ENCODE data around the gene ST8SIA5. TPM values are rescaled to one million over a fixed set of nuclear protein-coding genes. Genes with fewer than 3 reads are reported as not detected.

Gene ST8SIA5
- total RNA-seq, 1 donor from 2014 or later: 0.79 TPM

- Mint-ChIP-seq H3K27me3 (ENCODE audit: low read depth) (peaks cover 4% of the 10 kb centered on the region), H3K27ac (ENCODE audit: unreplicated experiment) (no peak overlapping the region), H3K4me3 (no peak overlapping the region), H3K9me3 (peaks cover 9% of the 10 kb centered on the region), H3K36me3 (ENCODE audit: low read depth) (peaks cover 5% of the 10 kb centered on the region), H3K4me1 (no peaks in the 10 kb centered on the region)
- TF ChIP-seq CTCF (conservative IDR thresholded peaks at IDR 0.05): no peak
- no peak for DNase-seq (ENCODE audit: low read depth, low spot score)
Observed at GRCh38 chr18:46732801-46733200, 24.1 kb downstream of the ST8SIA5 start.

GRCh38 chr18:46732201-46732600, 24.7 kb downstream of the ST8SIA5 start:
- no peak overlapping the region for H3K4me3 Mint-ChIP-seq
- DNase-seq (ENCODE audit: low read depth, low spot score): no peak
- peaks cover 9% of the 10 kb centered on the region for H3K9me3 Mint-ChIP-seq

GRCh38 chr18:46731316-46731715, 25.5 kb downstream of the ST8SIA5 start:
- Mint-ChIP-seq H3K27me3 (ENCODE audit: low read depth) (peaks cover 3% of the 10 kb centered on the region), H3K4me3 (no peak overlapping the region), H3K27ac (ENCODE audit: unreplicated experiment) (no peak overlapping the region), H3K9me3 (peaks cover 9% of the 10 kb centered on the region), H3K36me3 (ENCODE audit: low read depth) (peaks cover 5% of the 10 kb centered on the region), H3K4me1 (no peaks in the 10 kb centered on the region)
- DNase-seq (ENCODE audit: low read depth, low spot score): no peak
- no peak for TF ChIP-seq CTCF (conservative IDR thresholded peaks at IDR 0.05)

More at GRCh38 chr18:46732201-46732600, 24.7 kb downstream of the ST8SIA5 start:
- no peaks in the 10 kb centered on the region for H3K4me1 Mint-ChIP-seq
- H3K36me3 Mint-ChIP-seq (ENCODE audit: low read depth): peaks cover 5% of the 10 kb centered on the region
- H3K27me3 Mint-ChIP-seq (ENCODE audit: low read depth): peaks cover 4% of the 10 kb centered on the region
- no peak overlapping the region for H3K27ac Mint-ChIP-seq (ENCODE audit: unreplicated experiment)
- no peak for TF ChIP-seq CTCF (conservative IDR thresholded peaks at IDR 0.05)

- no peak overlapping the region for H3K27ac Mint-ChIP-seq (ENCODE audit: unreplicated experiment)
- no peak for DNase-seq (ENCODE audit: low read depth, low spot score)
- peaks cover 5% of the 10 kb centered on the region for H3K36me3 Mint-ChIP-seq (ENCODE audit: low read depth)
- H3K9me3 Mint-ChIP-seq: peaks cover 9% of the 10 kb centered on the region
- H3K4me3 Mint-ChIP-seq: no peak overlapping the region
- H3K27me3 Mint-ChIP-seq (ENCODE audit: low read depth): no peaks in the 10 kb centered on the region
- H3K4me1 Mint-ChIP-seq: no peaks in the 10 kb centered on the region
- no peak for TF ChIP-seq CTCF (conservative IDR thresholded peaks at IDR 0.05)
Observed at GRCh38 chr18:46728219-46728930, 28.5 kb downstream of the ST8SIA5 start.

GRCh38 chr18:46727177-46727576, 29.7 kb downstream of the ST8SIA5 start:
- Mint-ChIP-seq H3K36me3 (ENCODE audit: low read depth) (peaks cover 5% of the 10 kb centered on the region), H3K27ac (ENCODE audit: unreplicated experiment) (no peak overlapping the region), H3K27me3 (ENCODE audit: low read depth) (no peaks in the 10 kb centered on the region), H3K9me3 (peaks cover 9% of the 10 kb centered on the region), H3K4me3 (no peak overlapping the region), H3K4me1 (no peaks in the 10 kb centered on the region)
- no peak for TF ChIP-seq CTCF (conservative IDR thresholded peaks at IDR 0.05)
- DNase-seq (ENCODE audit: low read depth, low spot score): no peak

All from neural crest cell (in vitro differentiated cells).